ENCODE results near the gene CD82. TPM values are rescaled to one million over a fixed set of nuclear protein-coding genes. Genes with fewer than 3 reads are reported as not detected.

CD82 gene
- total RNA-seq, 1 experiment from 2014 or later, result 30.7 TPM

- no TSS peak for BruUV-seq (replicated peaks)
- Histone ChIP-seq H3K79me2 (ENCODE audit: low read depth) (no peaks in the 10 kb centered on the region), H4K20me1 (ENCODE audit: insufficient read depth) (no peaks in the 10 kb centered on the region), H2AFZ (no peak overlapping the region), H3K9me2 (ENCODE audit: insufficient read depth) (no peaks in the 10 kb centered on the region), H3K36me3 (ENCODE audit: low read depth) (no peaks in the 10 kb centered on the region), H3K4me1 (replicated peaks; ENCODE audit: insufficient read depth) (no peaks in the 10 kb centered on the region), H3K27me3 (ENCODE audit: insufficient read depth, low read depth) (no peaks in the 10 kb centered on the region), H3K9me3 (ENCODE audit: insufficient read depth, low read depth) (no peaks in the 10 kb centered on the region), H3K4me3 (no peak overlapping the region), H3F3A (ENCODE audit: insufficient read depth, low read depth) (no peaks in the 10 kb centered on the region), H3K4me2 (no peak overlapping the region), H3K27ac (no peak overlapping the region)
- no peak for TF ChIP-seq CTCF (conservative IDR thresholded peaks at IDR 0.05)
- TF ChIP-seq EZH2 (IDR thresholded peaks at IDR 0.05; ENCODE audit: low read depth), result no peak
- intact Hi-C loops (cut with micrococcal nuclease; ENCODE audit: unreplicated experiment), result no loop called here
- POLR2A ChIA-PET (ENCODE audit: unreplicated experiment), result no interaction called here
- DNase-seq, result no peak
- CTCF ChIA-PET, result interaction anchor here (1.5 kb wide), 1 partner anchor 11 kb away, joined by 5 read pairs; no protein-coding TSS in a partner anchor
Measured at GRCh38 chr11:44606472-44606871, 41.0 kb downstream of the CD82 start.

- no peak overlapping the region for H3K4me3 ChIP-seq
- no peak overlapping the region for H2AFZ ChIP-seq
- H3K9me3 ChIP-seq (ENCODE audit: insufficient read depth, low read depth), result no peaks in the 10 kb centered on the region
- H3K4me2 ChIP-seq, result no peak overlapping the region
- no peak for DNase-seq
- no TSS peak for BruUV-seq (replicated peaks)
- no peaks in the 10 kb centered on the region for H4K20me1 ChIP-seq (ENCODE audit: insufficient read depth)
- H3K9me2 ChIP-seq (ENCODE audit: insufficient read depth), result no peaks in the 10 kb centered on the region
- H3K36me3 ChIP-seq (ENCODE audit: low read depth), result no peaks in the 10 kb centered on the region
- H3K27me3 ChIP-seq (ENCODE audit: insufficient read depth, low read depth), result no peaks in the 10 kb centered on the region
- no peak overlapping the region for H3K27ac ChIP-seq
- ChIA-PET CTCF (interaction anchor here (1.5 kb wide), 1 partner anchor 10 kb away, joined by 5 read pairs; no protein-coding TSS in a partner anchor), POLR2A (ENCODE audit: unreplicated experiment) (no interaction called here)
- TF ChIP-seq EZH2 (IDR thresholded peaks at IDR 0.05; ENCODE audit: low read depth) (no peak), CTCF (conservative IDR thresholded peaks at IDR 0.05) (no peak)
- no peaks in the 10 kb centered on the region for H3F3A ChIP-seq (ENCODE audit: insufficient read depth, low read depth)
- intact Hi-C loops (cut with micrococcal nuclease; ENCODE audit: unreplicated experiment), result no loop called here
- no peaks in the 10 kb centered on the region for H3K4me1 ChIP-seq (replicated peaks; ENCODE audit: insufficient read depth)
- H3K79me2 ChIP-seq (ENCODE audit: low read depth), result no peaks in the 10 kb centered on the region
Measured at GRCh38 chr11:44607319-44607962, 42.0 kb downstream of the CD82 start.

- Histone ChIP-seq H3K27ac (no peak overlapping the region), H3K4me2 (no peak overlapping the region), H3K4me1 (replicated peaks; ENCODE audit: insufficient read depth) (no peaks in the 10 kb centered on the region), H3K79me2 (ENCODE audit: low read depth) (no peaks in the 10 kb centered on the region), H3K4me3 (no peak overlapping the region), H3K9me2 (ENCODE audit: insufficient read depth) (no peaks in the 10 kb centered on the region), H3K27me3 (ENCODE audit: insufficient read depth, low read depth) (no peaks in the 10 kb centered on the region), H3F3A (ENCODE audit: insufficient read depth, low read depth) (no peaks in the 10 kb centered on the region), H3K36me3 (ENCODE audit: low read depth) (no peaks in the 10 kb centered on the region), H4K20me1 (ENCODE audit: insufficient read depth) (no peaks in the 10 kb centered on the region), H2AFZ (no peak overlapping the region), H3K9me3 (ENCODE audit: insufficient read depth, low read depth) (no peaks in the 10 kb centered on the region)
- no TSS peak for BruUV-seq (replicated peaks)
- DNase-seq, result no peak
- TF ChIP-seq EZH2 (IDR thresholded peaks at IDR 0.05; ENCODE audit: low read depth) (no peak), CTCF (conservative IDR thresholded peaks at IDR 0.05) (no peak)
- ChIA-PET CTCF (interaction anchor here (1.5 kb wide), 1 partner anchor 9 kb away, joined by 5 read pairs; no protein-coding TSS in a partner anchor), POLR2A (ENCODE audit: unreplicated experiment) (no interaction called here)
- intact Hi-C loops (cut with micrococcal nuclease; ENCODE audit: unreplicated experiment), result no loop called here
Measured at GRCh38 chr11:44607987-44608386, 42.5 kb downstream of the CD82 start.
